HG02938 (cell line): ENCODE data around the gene LTF.

ENCODE experiments used
- ATAC-seq: cut with Tn5 transposase; IDR thresholded peaks from one replicate; pipeline ENCODE4 v1.9.1; 2021; ENCODE audit warnings: mild to moderate bottlenecking, moderate library complexity; ENCODE audit not compliant: unreplicated experiment

LTF gene

DNA sequence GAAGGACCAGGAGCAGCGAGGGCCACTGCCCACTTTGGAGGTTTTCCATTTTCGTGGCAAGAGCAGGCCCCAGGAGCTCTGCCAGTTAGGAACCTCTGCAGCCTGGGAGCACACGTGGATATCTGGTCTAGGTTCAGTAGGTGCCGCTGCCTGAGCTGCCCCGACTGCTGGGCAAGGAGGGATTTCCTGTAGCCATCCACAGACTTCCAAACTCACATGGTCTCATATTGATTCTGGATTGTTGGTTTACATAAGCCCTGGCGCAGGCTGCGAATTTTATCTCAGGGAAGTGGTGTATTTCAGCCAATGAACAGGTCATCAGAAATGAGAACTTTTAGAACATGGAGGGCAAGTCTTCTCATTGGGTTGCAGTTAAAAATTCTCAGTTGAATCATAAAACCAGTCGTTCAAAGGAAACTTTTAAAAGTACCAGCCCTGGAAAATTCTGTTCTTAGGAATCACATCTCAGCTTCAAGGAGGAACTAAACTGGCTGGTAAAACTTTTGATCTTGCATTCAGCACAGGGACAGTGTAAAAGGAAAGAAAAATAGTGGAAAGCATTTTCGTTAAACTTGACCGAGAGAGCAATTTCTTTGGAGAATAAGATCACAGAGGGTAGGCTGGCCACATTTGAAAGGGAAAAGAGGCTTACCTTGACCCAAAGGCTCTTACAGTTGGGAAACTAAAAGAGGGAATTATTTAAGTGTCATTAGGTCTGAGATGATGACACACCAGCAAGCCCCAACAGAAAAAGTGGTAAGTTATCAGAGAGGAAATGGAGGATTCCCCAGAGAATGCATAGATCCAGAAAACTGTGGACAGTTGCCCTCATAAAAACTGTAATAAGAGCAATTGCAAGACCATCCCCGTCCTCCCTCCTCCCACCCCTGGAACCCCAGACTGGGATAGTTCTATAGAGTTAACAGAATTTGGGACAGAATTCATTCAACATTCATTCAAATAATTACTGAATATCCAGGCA is 26.7 kb upstream of the LTF start:
- no peak for ATAC-seq

DNA sequence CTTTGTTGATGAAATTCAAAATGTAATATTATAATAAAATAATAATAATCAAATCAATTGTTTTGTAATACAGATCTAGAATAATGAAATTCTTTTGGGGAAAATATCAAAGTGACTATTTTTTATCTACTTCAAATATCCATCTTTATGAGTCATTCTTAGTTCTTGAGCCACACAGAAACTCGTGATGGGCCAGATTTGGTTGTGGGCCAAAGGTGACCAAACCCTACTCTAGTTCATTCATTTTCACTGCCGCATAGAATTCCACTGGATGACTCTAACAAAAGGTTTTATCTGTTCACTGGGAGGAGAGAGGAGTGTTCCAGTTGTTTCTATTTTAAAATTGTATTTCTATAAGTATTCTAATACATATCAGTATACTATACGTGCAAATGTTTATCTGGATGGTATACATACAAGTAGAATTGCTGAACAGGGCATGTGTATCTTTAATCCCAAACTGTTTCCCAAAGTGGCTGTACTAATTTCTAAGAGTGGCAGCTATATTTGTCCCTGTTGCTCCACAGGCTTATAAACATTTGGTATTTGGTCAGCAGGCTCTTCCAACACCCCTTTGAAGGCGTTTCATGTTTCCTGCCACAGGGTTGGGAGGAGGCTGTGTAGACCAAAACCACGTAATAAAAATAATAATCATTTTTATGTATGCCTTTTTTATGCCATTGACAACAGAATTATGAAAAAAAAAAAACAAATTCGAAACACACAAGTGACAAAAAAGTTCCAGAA is 25.8 kb upstream of the LTF start:
- ATAC-seq = no peak

- ATAC-seq = no peak
These were observed 25.2 kb upstream of the LTF start for GRCh38 chr3:46489875-46490274.

DNA sequence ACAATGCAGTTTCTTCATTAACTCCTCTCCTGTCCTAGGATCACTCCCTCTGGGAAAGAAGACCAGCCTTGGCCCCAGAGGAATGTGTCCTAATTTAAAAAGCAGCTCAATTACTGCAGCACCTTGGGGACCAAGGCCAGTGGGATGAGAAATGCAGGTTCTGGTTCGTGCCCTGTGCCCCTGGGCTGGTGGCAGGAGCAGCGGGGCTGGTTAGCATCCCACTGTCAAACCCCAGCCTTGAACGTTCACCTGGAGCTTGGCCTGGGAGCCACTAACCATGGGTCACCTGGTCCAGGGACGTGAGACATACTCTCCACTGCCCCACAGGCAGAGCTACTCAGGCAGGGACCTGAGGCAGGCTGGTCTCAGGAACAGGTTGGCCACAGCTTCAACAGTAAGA is 24.7 kb upstream of the LTF start:
- no peak for ATAC-seq

- ATAC-seq = peak; percentile 80
These were observed 24.1 kb upstream of the LTF start for GRCh38 chr3:46488735-46489361.

- ATAC-seq = no peak
These were observed 21.1 kb upstream of the LTF start for GRCh38 chr3:46485779-46486175.

DNA sequence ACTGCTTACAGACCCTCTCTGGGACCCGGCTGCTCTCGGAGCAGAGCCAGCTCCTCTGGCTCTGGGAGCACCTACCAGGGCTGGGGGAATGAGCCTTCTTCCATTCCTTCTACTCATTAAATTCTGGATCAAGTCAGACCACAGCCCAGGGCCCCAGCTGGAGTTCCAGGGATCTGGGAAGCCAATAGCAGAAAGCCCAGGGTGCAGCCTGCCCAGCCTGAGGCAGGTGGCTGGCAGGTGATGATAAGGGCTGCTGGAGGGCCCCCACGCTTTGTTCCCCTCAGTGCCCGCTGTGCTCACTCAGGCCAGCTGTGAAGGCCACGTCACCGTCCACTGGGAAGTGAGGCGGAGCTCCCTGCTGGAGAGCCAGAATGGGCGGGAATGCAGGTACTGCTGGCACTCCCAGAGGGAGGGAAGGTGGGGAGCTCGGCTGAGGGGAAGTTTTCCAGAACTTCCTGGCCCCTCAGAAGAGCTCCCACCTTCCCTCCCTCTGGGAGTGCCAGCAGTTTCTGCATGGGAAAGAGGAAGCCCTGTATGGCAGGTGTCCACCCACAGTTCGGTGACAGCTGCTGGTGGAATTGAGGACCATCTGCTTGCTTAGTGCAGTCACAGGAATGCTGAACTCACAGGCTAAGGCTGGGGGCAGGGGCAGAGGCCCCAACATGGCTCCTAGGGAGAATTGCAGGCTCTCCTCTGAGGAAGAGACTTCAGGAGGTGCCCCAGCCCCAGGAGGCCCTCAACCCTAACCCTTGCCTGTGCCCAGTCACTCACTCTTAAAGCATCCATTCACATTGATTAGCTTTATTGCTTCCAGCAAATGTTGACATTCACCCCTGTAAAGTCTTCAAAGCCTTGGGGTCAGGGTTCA is 20.4 kb upstream of the LTF start:
- no peak for ATAC-seq

DNA sequence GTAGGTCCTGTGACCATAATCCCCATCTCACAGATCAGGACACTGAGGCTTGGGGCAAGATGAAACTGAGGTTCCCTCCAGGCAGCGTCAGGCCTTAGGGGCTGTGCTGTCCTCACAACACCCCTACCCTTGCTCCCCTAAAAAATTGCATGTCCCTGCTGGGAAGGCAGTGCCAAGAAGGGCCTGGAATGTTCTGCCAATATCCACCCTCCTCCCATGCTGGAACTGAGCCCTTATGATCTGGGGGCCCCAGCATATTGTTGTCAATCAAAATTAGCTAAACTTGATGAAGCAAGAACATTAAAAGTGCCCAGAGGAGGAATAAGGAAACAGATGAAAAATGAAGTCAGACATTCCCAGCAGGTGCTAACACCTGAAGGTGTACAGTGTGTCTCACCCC is 19.7 kb upstream of the LTF start:
- no peak for ATAC-seq

GRCh38 chr3:46483825-46484224 is 19.1 kb upstream of the LTF start:
- no peak for ATAC-seq

- ATAC-seq = no peak
These were observed 18.1 kb upstream of the LTF start for GRCh38 chr3:46482632-46483350.

GRCh38 chr3:46481636-46482035 is 16.9 kb upstream of the LTF start:
- no peak for ATAC-seq

DNA sequence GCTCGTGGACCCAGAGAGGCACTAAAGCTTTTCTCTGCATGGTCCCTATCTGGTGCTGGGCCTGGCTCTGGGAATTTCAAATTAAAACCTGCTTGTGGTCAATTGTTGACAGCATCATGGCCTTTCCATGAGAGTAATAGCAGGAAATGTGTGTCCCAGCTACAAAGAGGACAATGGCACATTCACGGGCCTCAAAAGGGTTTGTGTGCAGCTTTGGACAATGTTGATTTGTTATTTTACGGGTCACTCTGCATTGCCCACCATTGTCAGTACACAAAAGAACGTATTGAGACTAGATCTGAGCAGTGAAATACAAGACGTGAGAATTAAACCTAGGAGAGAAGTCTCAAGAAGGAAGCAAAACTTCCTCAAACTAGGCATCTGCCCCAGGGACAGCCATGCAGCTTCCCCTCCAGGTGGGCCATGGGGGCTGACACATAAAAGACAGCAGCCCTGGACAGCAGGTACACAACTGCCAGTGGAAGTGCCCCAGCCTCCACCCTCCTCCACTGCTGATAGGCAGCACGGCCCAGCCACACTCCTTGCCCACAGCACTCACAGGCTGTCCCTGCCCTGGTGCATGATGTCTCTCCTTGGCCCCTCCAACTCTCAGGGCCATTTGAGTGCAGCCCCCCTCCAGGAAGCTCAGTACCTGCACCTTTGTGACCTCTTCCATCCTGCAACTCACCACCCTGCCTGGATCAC is 15.9 kb upstream of the LTF start:
- ATAC-seq = no peak

DNA sequence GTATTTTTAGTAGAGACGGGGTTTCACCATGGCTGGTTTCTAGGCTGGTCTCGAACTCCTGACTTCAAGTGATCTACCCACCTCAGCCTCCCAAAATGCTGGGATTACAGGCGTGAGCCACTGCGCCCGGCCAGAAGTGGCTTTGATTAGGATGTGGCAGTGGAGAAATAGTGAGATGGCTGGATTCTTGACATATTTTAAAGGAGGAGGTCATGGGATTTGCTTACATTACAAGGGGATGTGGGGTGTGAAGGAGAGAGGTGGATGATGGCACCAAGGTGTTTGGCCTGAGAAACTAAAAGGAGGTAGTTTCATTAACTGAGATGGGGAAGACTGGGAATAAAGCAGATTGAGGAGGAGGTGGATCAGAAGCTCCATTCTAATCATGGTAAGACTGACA is 15.0 kb upstream of the LTF start:
- ATAC-seq = no peak

- ATAC-seq = no peak
These were observed 14.3 kb upstream of the LTF start for GRCh38 chr3:46479021-46479420.

- ATAC-seq = no peak
These were observed 13.6 kb upstream of the LTF start for GRCh38 chr3:46478341-46478740.

GRCh38 chr3:46477756-46478155 is 13.1 kb upstream of the LTF start:
- no peak for ATAC-seq

GRCh38 chr3:46477145-46477544 is 12.4 kb upstream of the LTF start:
- no peak for ATAC-seq

GRCh38 chr3:46472736-46473135 is 8.0 kb upstream of the LTF start:
- no peak for ATAC-seq

- ATAC-seq = no peak
These were observed 6.7 kb upstream of the LTF start for GRCh38 chr3:46471371-46471914.
